ENCODE results near the gene PLAAT4.

PLAAT4 gene, protein sequence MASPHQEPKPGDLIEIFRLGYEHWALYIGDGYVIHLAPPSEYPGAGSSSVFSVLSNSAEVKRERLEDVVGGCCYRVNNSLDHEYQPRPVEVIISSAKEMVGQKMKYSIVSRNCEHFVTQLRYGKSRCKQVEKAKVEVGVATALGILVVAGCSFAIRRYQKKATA

DNA sequence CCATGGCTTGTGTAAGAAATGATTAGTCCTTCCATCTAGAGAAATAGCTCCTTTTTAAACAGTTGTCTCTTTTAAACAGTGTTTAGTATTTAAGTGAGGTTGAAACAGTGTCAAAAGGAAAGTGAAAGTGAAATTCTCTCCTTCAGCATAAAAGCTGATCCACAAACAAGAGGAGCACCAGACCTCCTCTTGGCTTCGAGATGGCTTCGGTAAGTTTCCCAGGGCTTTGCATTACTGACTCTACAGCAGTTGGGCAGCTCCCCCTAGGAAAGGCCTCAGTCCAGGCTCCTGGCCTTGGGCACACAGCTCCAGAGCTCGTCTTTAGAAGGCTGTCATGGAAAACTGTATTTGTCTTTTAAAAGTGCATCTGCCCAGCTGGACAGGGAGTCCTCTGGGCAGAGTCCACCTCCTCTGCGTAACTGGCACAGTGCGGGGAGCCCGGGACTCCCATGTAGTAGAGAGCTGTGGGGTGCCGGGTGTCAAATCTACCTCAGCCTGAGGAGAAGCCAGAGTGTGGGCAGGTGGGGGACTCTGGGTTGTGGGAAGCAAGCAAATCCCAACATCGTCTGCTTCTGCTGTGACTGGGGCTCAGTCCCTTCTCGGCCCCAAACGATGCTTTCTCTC is at the start of gene PLAAT4:
Gene PLAAT4 (plus strand): TSS at position 140 of the 624 bp plus-strand sequence. CDS start 61 bp downstream, at position 201.
- TF ChIP-seq, protein P1, sequence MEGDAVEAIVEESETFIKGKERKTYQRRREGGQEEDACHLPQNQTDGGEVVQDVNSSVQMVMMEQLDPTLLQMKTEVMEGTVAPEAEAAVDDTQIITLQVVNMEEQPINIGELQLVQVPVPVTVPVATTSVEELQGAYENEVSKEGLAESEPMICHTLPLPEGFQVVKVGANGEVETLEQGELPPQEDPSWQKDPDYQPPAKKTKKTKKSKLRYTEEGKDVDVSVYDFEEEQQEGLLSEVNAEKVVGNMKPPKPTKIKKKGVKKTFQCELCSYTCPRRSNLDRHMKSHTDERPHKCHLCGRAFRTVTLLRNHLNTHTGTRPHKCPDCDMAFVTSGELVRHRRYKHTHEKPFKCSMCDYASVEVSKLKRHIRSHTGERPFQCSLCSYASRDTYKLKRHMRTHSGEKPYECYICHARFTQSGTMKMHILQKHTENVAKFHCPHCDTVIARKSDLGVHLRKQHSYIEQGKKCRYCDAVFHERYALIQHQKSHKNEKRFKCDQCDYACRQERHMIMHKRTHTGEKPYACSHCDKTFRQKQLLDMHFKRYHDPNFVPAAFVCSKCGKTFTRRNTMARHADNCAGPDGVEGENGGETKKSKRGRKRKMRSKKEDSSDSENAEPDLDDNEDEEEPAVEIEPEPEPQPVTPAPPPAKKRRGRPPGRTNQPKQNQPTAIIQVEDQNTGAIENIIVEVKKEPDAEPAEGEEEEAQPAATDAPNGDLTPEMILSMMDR (IDR thresholded peaks at IDR 0.05; ENCODE audit: borderline replicate concordance, insufficient read depth, low read depth, low read length): no peak
- H3K4me3 ChIP-seq (ENCODE audit: low read depth, low read length): peak within 1 kb of the TSS; percentile 27

DNA sequence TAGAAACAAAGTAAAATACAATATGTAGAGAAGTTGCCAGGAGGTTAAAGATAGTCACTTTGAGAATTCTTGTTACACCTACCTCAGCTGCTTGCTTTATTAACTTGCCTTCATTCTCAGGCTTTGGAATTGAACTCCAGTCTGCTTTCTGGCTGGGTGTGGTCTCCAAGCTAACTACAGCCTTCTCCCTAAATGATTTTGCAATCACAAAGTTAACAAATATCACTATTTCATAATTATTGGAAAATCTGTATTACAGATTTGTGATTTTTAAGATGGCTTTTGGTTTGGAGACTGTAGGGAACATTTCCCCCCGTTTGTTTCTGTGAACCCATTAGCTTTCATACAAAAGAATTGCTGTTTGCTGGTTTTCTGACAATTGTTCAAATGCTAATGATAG is 47.8 kb upstream of the PLAAT4 start:
- TF ChIP-seq, protein P1 (IDR thresholded peaks at IDR 0.05; ENCODE audit: borderline replicate concordance, insufficient read depth, low read depth, low read length): no peak
- no peak overlapping the region for H3K4me3 ChIP-seq (ENCODE audit: low read depth, low read length)

DNA sequence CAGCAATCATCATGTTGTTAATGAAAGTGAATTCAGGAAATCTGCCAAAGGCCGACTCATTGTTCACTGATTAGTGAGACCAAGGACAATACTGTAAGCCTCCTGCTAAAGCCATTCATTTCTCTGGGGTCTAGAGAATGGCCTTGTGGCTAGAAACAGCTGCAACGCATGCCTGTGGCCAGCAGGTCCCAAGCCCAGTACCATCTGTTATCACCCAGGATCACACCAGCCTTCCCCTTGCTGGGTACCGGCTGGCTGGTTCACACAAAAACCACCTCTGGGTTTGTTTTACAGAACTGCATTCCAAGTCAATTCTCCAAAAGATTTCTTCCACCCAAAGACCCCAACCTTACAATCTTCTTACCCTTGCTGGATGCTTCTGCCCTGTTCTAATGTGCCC is 46.7 kb upstream of the PLAAT4 start:
- no peak overlapping the region for H3K4me3 ChIP-seq (ENCODE audit: low read depth, low read length)
- TF ChIP-seq, protein P1 (IDR thresholded peaks at IDR 0.05; ENCODE audit: borderline replicate concordance, insufficient read depth, low read depth, low read length): no peak

DNA sequence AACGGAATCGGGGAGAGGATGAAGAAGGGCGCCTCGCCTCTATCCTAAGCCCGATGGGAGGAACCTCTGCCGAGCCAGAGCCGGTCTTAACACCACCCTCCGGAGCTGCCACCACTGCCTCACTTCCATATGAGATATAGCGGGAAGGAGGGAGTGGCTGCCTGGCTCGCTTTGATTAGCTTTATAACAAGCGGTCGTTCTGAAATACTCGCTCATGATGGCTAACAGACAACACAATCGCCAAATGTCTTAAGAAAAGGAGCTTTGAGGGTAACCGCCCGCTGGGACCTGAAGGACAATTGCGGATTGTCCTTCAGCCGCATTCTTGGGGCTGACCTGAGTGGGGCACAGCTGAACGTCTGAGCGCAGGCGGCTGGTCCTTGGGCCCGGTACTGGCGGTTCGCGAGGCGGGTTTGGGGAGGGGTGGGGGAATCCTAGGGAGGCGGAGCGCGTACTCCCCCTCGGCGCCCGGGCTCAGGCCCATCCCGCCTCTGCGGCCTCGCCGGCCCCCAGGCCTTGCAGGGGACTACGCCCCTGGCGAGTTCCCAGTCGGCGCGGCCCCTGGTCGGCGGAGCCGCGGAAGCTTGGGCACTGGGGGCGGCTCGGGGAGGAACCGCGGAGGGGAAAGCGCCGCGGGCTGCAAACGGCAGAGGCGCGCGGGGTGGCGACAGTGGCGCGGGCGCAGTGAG is 45.9 kb upstream of the PLAAT4 start, which contains the start of gene PLAAT5:
Gene PLAAT5 (minus strand): TSS at position 617 of the 689 bp plus-strand sequence. CDS start 133 bp downstream, at position 484.
- peak within 1 kb of the TSS; percentile 30 for H3K4me3 ChIP-seq (ENCODE audit: low read depth, low read length)
- TF ChIP-seq, protein P1 (IDR thresholded peaks at IDR 0.05; ENCODE audit: borderline replicate concordance, insufficient read depth, low read depth, low read length): no peak

DNA sequence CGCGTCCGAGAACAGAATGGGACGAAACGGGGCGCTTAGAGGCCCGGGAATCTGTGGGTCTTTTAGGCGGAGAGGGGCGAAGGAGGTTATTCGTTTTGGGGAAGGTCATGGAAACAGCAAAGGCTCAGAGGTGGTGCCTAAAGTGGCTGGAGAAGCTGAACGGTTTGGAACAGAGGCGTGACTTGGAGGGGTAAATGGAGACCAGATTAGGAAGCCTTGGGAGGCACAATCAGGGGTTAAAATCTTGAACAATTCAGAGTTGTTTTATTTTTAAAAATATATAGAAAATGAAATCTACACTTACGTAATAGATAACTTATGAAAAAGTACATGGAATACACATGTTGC is 45.4 kb upstream of the PLAAT4 start:
- H3K4me3 ChIP-seq (ENCODE audit: low read depth, low read length): peak overlapping the region; percentile 30
- TF ChIP-seq, protein P1 (IDR thresholded peaks at IDR 0.05; ENCODE audit: borderline replicate concordance, insufficient read depth, low read depth, low read length): no peak

DNA sequence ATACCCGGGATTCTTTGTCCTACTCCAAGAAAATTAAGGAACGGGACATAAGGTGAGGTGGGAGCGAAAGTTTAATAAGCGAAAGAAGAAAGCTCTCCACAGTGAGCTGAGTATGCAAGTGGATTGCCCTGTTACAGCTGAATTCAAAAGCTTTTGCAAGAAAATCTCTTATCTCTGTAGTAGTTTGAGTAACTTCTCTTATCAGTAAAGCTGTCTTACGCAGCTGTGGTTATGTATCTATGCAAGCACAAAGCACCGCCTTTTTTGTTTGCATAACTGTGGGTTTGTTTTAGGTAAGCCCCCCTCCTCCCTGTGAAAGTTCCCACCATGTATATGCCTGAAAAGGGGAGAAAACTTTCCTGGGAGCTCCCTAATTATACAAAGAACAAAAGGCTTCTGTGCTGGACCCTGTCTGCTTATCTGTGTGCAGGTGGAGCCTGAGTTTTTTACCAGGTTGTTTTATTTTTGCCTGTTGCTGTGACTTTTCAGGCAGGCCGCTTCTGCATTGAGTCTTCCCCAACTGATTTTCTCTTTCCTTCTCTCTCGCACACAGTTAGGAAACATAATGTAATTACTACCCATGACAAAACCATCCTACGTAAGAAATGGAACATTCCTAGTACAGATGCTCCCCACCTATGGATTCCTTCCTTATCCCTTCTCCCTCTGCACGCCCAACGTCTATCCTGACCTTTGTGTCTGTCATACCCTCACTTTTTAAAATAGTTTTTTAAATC is 44.8 kb upstream of the PLAAT4 start:
- TF ChIP-seq, protein P1 (IDR thresholded peaks at IDR 0.05; ENCODE audit: borderline replicate concordance, insufficient read depth, low read depth, low read length): no peak
- H3K4me3 ChIP-seq (ENCODE audit: low read depth, low read length): no peak overlapping the region

Data from GM12875 (cell line).